Measurements from ENCODE around the gene BACE1-AS.

DNA sequence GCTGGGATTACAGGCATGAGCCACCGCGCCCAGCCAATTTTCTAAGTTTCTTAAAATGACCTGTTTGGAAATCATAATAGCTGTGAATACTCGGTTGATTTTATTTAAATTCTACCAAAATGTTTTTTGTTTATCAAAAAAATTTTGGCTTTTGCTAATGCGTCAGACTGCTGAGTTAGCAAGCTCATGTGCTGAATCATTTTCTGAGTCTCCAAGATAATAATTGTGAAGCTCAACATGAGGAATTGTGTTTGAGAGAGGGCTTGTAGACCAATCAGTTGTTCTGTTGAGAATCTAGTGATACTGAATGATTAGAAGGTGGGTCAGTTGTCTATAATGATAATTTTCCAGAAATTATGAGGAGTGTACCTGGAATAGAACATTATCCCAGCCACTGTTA, 42.8 kb upstream of the BACE1-AS start:
- TF ChIP-seq POLR2A (IDR thresholded peaks at IDR 0.05) (no peak), POLR2AphosphoS5 (IDR thresholded peaks at IDR 0.05) (no peak)
- TF ChIP-seq, protein P1, sequence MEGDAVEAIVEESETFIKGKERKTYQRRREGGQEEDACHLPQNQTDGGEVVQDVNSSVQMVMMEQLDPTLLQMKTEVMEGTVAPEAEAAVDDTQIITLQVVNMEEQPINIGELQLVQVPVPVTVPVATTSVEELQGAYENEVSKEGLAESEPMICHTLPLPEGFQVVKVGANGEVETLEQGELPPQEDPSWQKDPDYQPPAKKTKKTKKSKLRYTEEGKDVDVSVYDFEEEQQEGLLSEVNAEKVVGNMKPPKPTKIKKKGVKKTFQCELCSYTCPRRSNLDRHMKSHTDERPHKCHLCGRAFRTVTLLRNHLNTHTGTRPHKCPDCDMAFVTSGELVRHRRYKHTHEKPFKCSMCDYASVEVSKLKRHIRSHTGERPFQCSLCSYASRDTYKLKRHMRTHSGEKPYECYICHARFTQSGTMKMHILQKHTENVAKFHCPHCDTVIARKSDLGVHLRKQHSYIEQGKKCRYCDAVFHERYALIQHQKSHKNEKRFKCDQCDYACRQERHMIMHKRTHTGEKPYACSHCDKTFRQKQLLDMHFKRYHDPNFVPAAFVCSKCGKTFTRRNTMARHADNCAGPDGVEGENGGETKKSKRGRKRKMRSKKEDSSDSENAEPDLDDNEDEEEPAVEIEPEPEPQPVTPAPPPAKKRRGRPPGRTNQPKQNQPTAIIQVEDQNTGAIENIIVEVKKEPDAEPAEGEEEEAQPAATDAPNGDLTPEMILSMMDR (IDR thresholded peaks at IDR 0.05) = no peak
